ENCODE measurements around the gene BICDL1.
"Not testable (repeated sequence)": the region's sequence is repeated elsewhere in the genome, so short reads cannot be mapped to it uniquely, and the experiment has no call there.

Gene BICDL1

GRCh38 chr12:119964929-119965328 is 24.1 kb upstream of the BICDL1 start:
- Histone ChIP-seq H3K4me3 (ENCODE audit: insufficient read depth, low read depth, low read length, poor library complexity, severe bottlenecking) (no peak overlapping the region), H3K27ac (ENCODE audit: insufficient read depth, low read length, poor library complexity, severe bottlenecking) (no peak overlapping the region), H3K27me3 (replicated peaks; ENCODE audit: control insufficient read depth, insufficient read depth, low read length, poor library complexity, severe bottlenecking) (no peaks in the 10 kb centered on the region), H3K36me3 (ENCODE audit: control insufficient read depth, insufficient read depth, low read length) (no peaks in the 10 kb centered on the region), H3K9me3 (ENCODE audit: control insufficient read depth, low read length) (no peaks in the 10 kb centered on the region), H3K4me1 (ENCODE audit: control insufficient read depth, insufficient read depth, low read length, poor library complexity, severe bottlenecking) (no peaks in the 10 kb centered on the region)
- DNase-seq: no peak

- Histone ChIP-seq H3K9me3 (ENCODE audit: control insufficient read depth, low read length) (no peaks in the 10 kb centered on the region), H3K4me1 (ENCODE audit: control insufficient read depth, insufficient read depth, low read length, poor library complexity, severe bottlenecking) (no peaks in the 10 kb centered on the region), H3K4me3 (ENCODE audit: insufficient read depth, low read depth, low read length, poor library complexity, severe bottlenecking) (no peak overlapping the region), H3K36me3 (ENCODE audit: control insufficient read depth, insufficient read depth, low read length) (no peaks in the 10 kb centered on the region), H3K27me3 (replicated peaks; ENCODE audit: control insufficient read depth, insufficient read depth, low read length, poor library complexity, severe bottlenecking) (no peaks in the 10 kb centered on the region), H3K27ac (ENCODE audit: insufficient read depth, low read length, poor library complexity, severe bottlenecking) (no peak overlapping the region)
- no peak for DNase-seq
These were observed 8.8 kb upstream of the BICDL1 start for GRCh38 chr12:119980242-119980641.

- H3K27me3 ChIP-seq (replicated peaks; ENCODE audit: control insufficient read depth, insufficient read depth, low read length, poor library complexity, severe bottlenecking); H3K4me1 ChIP-seq (ENCODE audit: control insufficient read depth, insufficient read depth, low read length, poor library complexity, severe bottlenecking); DNase-seq; H3K36me3 ChIP-seq (ENCODE audit: control insufficient read depth, insufficient read depth, low read length); H3K4me3 ChIP-seq (ENCODE audit: insufficient read depth, low read depth, low read length, poor library complexity, severe bottlenecking); H3K9me3 ChIP-seq (ENCODE audit: control insufficient read depth, low read length); H3K27ac ChIP-seq (ENCODE audit: insufficient read depth, low read length, poor library complexity, severe bottlenecking): not testable (repeated sequence)
These were observed 8.3 kb upstream of the BICDL1 start for GRCh38 chr12:119980702-119981101.

- H3K36me3 ChIP-seq (ENCODE audit: control insufficient read depth, insufficient read depth, low read length): no peaks in the 10 kb centered on the region
- peak overlapping the region; percentile 73 for H3K4me3 ChIP-seq (ENCODE audit: insufficient read depth, low read depth, low read length, poor library complexity, severe bottlenecking)
- peak overlapping the region; percentile 86 for H3K27ac ChIP-seq (ENCODE audit: insufficient read depth, low read length, poor library complexity, severe bottlenecking)
- DNase-seq: no peak
- H3K9me3 ChIP-seq (ENCODE audit: control insufficient read depth, low read length): no peaks in the 10 kb centered on the region
- H3K27me3 ChIP-seq (replicated peaks; ENCODE audit: control insufficient read depth, insufficient read depth, low read length, poor library complexity, severe bottlenecking): no peaks in the 10 kb centered on the region
- H3K4me1 ChIP-seq (ENCODE audit: control insufficient read depth, insufficient read depth, low read length, poor library complexity, severe bottlenecking): peaks cover 13% of the 10 kb centered on the region
These were observed 310 bp downstream of the BICDL1 start for GRCh38 chr12:119989361-119989730.

- peak; percentile 49 to 66 (median 55) for DNase-seq
- Histone ChIP-seq H3K9me3 (ENCODE audit: control insufficient read depth, low read length) (no peaks in the 10 kb centered on the region), H3K36me3 (ENCODE audit: control insufficient read depth, insufficient read depth, low read length) (no peaks in the 10 kb centered on the region), H3K27me3 (replicated peaks; ENCODE audit: control insufficient read depth, insufficient read depth, low read length, poor library complexity, severe bottlenecking) (no peaks in the 10 kb centered on the region), H3K4me3 (ENCODE audit: insufficient read depth, low read depth, low read length, poor library complexity, severe bottlenecking) (peak overlapping the region; percentile 92), H3K4me1 (ENCODE audit: control insufficient read depth, insufficient read depth, low read length, poor library complexity, severe bottlenecking) (peaks cover 13% of the 10 kb centered on the region), H3K27ac (ENCODE audit: insufficient read depth, low read length, poor library complexity, severe bottlenecking) (peak overlapping the region; percentile 86)
These were observed 820 bp downstream of the BICDL1 start for GRCh38 chr12:119989731-119990381.

- no peak for DNase-seq
- Histone ChIP-seq H3K27me3 (replicated peaks; ENCODE audit: control insufficient read depth, insufficient read depth, low read length, poor library complexity, severe bottlenecking) (no peaks in the 10 kb centered on the region), H3K4me3 (ENCODE audit: insufficient read depth, low read depth, low read length, poor library complexity, severe bottlenecking) (peak overlapping the region; percentile 92), H3K4me1 (ENCODE audit: control insufficient read depth, insufficient read depth, low read length, poor library complexity, severe bottlenecking) (peaks cover 13% of the 10 kb centered on the region), H3K36me3 (ENCODE audit: control insufficient read depth, insufficient read depth, low read length) (no peaks in the 10 kb centered on the region), H3K27ac (ENCODE audit: insufficient read depth, low read length, poor library complexity, severe bottlenecking) (peak overlapping the region; percentile 50), H3K9me3 (ENCODE audit: control insufficient read depth, low read length) (no peaks in the 10 kb centered on the region)
These were observed 1.4 kb downstream of the BICDL1 start for GRCh38 chr12:119990382-119990874.

- Histone ChIP-seq H3K27ac (ENCODE audit: insufficient read depth, low read length, poor library complexity, severe bottlenecking) (no peak overlapping the region), H3K4me1 (ENCODE audit: control insufficient read depth, insufficient read depth, low read length, poor library complexity, severe bottlenecking) (peaks cover 13% of the 10 kb centered on the region), H3K9me3 (ENCODE audit: control insufficient read depth, low read length) (no peaks in the 10 kb centered on the region), H3K36me3 (ENCODE audit: control insufficient read depth, insufficient read depth, low read length) (no peaks in the 10 kb centered on the region), H3K4me3 (ENCODE audit: insufficient read depth, low read depth, low read length, poor library complexity, severe bottlenecking) (no peak overlapping the region), H3K27me3 (replicated peaks; ENCODE audit: control insufficient read depth, insufficient read depth, low read length, poor library complexity, severe bottlenecking) (no peaks in the 10 kb centered on the region)
- no peak for DNase-seq
These were observed 3.2 kb downstream of the BICDL1 start for GRCh38 chr12:119992129-119992705.

GRCh38 chr12:119994892-119995658 is 6.0 kb downstream of the BICDL1 start:
- Histone ChIP-seq H3K9me3 (ENCODE audit: control insufficient read depth, low read length) (no peaks in the 10 kb centered on the region), H3K36me3 (ENCODE audit: control insufficient read depth, insufficient read depth, low read length) (peaks cover 11% of the 10 kb centered on the region), H3K27me3 (replicated peaks; ENCODE audit: control insufficient read depth, insufficient read depth, low read length, poor library complexity, severe bottlenecking) (no peaks in the 10 kb centered on the region), H3K27ac (ENCODE audit: insufficient read depth, low read length, poor library complexity, severe bottlenecking) (no peak overlapping the region), H3K4me1 (ENCODE audit: control insufficient read depth, insufficient read depth, low read length, poor library complexity, severe bottlenecking) (peaks cover 9% of the 10 kb centered on the region), H3K4me3 (ENCODE audit: insufficient read depth, low read depth, low read length, poor library complexity, severe bottlenecking) (no peak overlapping the region)
- DNase-seq: no peak

- Histone ChIP-seq H3K27me3 (replicated peaks; ENCODE audit: control insufficient read depth, insufficient read depth, low read length, poor library complexity, severe bottlenecking) (no peaks in the 10 kb centered on the region), H3K36me3 (ENCODE audit: control insufficient read depth, insufficient read depth, low read length) (peaks cover 20% of the 10 kb centered on the region), H3K27ac (ENCODE audit: insufficient read depth, low read length, poor library complexity, severe bottlenecking) (no peak overlapping the region), H3K9me3 (ENCODE audit: control insufficient read depth, low read length) (no peaks in the 10 kb centered on the region), H3K4me3 (ENCODE audit: insufficient read depth, low read depth, low read length, poor library complexity, severe bottlenecking) (no peak overlapping the region), H3K4me1 (ENCODE audit: control insufficient read depth, insufficient read depth, low read length, poor library complexity, severe bottlenecking) (no peaks in the 10 kb centered on the region)
- no peak for DNase-seq
These were observed 7.4 kb downstream of the BICDL1 start for GRCh38 chr12:119996417-119996816.
